GM12891 (cell line): ENCODE results near the gene CARD16.

Source experiments
- POLR2A ChIP-seq: IDR thresholded peaks from 2 replicates; pipeline ENCODE4 v1.6.1; 2011; ENCODE audit warnings: low read depth, low read length, control low read depth
- TAF1 ChIP-seq: IDR thresholded peaks from 2 replicates; pipeline ENCODE4 v1.6.1; 2011; ENCODE audit warnings: low read depth, low read length, control low read depth

DNA sequence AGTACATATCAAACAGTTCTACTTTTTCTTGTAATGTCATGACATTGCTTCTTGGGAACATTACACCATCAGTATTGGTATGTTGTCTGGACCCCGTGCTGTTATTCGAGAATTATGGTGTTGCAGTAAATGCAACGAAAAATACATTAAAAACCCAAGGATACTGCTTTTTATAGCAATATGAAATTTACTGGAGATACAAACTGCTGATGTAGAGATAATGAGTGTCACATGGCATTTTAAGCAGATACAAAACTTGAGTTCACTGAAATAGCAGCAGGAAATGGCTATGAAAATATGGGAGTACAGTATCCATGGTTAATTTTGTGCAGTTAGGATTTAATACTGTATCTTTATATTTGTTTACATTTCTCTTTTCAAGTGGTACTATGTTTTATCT is 7.4 kb upstream of the CARD16 start:
- TF ChIP-seq TAF1 (no peak), POLR2A (no peak)
